Peyer's patch (tissue), 4 donors: Measurements from ENCODE around the gene ARID1B.

Source experiments
- CTCF ChIP-seq, 6 experiments: fragments of 450-650 bp in 4 of 6; fragments of 200-600 bp in 2 of 6; sonication (generic) in 1 of 6; IDR thresholded peaks; one replicate each; pipeline ENCODE4 v1.5.1; 2017 to 2019; ENCODE audit warnings: antibody characterized with exemption in 6 of 6, mild to moderate bottlenecking in 3 of 6, moderate library complexity in 1 of 6
- POLR2A ChIP-seq, 2 donors: fragments of 450-650 bp; IDR thresholded peaks; one replicate each; pipeline ENCODE4 v1.5.1; 2017; ENCODE audit warnings: antibody characterized with exemption in 2 of 2, mild to moderate bottlenecking in 2 of 2, moderate library complexity in 2 of 2

DNA sequence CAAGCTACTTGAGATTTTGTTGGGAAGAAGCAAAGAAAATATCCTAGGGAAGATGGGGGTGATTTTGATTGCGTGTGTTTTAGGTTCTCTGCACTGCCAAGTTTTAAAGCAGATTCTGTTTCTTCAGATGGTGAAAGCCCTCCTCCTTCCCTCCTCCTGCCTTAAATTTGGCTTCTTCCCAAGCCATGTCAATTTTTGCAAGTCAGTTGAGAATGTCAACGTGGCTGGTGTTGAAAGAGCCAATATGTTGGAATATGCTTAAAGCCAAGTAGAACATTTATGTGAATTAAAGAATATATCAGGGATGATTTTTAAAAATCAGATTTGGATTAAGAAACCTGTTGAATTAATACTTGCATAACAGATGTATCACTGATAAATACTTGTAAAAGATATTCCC, 270.8 kb downstream of the ARID1B start:
- TF ChIP-seq CTCF (IDR thresholded peaks at IDR 0.05) = no peak
- TF ChIP-seq POLR2A (IDR thresholded peaks at IDR 0.05) = no peak
